Astrocyte of the spinal cord (primary cell): ENCODE measurements around the gene KRTAP4-12.
"Not testable (repeated sequence)": the region's sequence is repeated elsewhere in the genome, so short reads cannot be mapped to it uniquely, and the experiment has no call there.

Experiments used
- DNase-seq: peaks from one replicate; pipeline ENCODE4 v3.0.0; 2011; ENCODE audit warnings: low read depth, low spot score
- H3K4me3 ChIP-seq: 2 replicates; pipeline ENCODE4 v1.5.1; 2011; ENCODE audit warnings: low read depth, mild to moderate bottlenecking, low read length, moderate library complexity
- in situ Hi-C: cut with HindIII; loops from 2 replicates; pipeline ENCODE4 v1.10.0; 2017; ENCODE audit warnings: low sequenced_read_pairs
- TF ChIP-seq, protein P1 (sequence below): IDR thresholded peaks from 2 replicates; pipeline ENCODE4 v1.5.1; 2012; ENCODE audit warnings: low read depth, mild to moderate bottlenecking, low read length, inconsistent platforms

The KRTAP4-12 gene

DNA sequence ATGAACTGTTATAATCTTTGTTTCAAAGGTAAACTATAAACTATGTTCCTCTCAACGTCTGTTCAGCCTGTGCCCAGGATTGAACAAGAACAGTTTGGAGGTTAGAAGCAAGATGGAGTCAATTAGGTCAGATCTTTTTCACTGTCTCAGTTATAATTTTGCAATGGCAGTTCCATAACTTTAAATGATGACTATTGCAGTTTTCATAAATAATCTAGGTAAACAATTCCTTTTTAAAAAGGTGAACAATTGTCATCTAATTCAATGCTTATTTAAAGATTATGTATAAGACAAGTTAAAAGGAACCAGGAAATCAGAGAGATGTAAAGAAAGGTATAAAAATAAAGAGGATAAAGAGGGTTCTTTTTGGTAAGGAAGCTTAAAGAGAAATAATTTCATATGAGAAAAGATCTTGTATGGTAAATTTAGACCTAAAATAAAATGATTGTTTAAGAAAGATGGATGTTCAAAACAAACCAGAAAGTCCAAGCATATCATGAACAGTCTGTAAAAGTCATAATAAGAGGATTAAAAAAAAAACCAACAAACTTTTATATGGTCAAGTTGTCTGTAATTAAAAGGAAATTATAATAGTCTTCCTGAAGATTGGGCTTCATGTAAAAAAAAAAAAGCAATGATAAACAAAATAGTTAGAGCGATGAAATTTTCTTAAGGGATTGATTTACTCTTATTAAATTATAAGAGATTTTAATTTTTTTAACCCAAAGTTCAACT, 12.7 kb downstream of the KRTAP4-12 start:
- no peak overlapping the region for H3K4me3 ChIP-seq
- in situ Hi-C loops, result no loop called here
- TF ChIP-seq, protein P1, sequence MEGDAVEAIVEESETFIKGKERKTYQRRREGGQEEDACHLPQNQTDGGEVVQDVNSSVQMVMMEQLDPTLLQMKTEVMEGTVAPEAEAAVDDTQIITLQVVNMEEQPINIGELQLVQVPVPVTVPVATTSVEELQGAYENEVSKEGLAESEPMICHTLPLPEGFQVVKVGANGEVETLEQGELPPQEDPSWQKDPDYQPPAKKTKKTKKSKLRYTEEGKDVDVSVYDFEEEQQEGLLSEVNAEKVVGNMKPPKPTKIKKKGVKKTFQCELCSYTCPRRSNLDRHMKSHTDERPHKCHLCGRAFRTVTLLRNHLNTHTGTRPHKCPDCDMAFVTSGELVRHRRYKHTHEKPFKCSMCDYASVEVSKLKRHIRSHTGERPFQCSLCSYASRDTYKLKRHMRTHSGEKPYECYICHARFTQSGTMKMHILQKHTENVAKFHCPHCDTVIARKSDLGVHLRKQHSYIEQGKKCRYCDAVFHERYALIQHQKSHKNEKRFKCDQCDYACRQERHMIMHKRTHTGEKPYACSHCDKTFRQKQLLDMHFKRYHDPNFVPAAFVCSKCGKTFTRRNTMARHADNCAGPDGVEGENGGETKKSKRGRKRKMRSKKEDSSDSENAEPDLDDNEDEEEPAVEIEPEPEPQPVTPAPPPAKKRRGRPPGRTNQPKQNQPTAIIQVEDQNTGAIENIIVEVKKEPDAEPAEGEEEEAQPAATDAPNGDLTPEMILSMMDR, result no peak
- DNase-seq, result no peak

DNA sequence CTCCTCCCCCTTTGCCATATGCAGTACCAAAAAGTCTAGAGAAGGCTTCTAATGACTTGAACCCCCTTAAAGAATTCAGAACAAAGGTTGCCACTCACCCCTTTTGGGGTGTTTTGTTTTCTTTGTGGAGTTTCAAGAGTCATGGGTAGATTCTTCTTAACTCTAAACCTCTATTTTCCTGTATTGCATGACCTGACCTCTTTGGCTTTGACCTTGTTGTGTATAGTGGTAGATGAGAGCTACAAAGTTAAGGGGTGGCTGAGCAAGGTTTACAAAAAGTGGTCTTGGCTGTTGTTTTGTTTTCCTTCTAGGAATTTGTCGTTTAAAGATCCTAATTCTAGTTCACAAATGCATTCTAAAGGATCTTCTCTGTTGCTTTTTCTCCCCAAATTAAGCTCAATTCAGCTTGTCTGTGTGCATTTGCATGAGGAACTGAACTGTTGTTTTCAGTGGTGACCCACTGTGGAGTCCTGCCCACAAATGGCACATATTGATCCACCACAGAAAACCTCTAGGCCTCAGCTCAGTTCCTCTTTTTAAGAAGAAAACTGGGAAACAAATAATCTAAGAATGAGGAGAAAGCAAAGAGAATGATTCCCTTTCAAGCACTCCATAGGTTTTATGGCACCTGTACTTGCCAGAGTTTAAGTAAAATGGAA, 15.1 kb downstream of the KRTAP4-12 start:
- DNase-seq, in situ Hi-C loops, H3K4me3 ChIP-seq: not testable (repeated sequence)

DNA sequence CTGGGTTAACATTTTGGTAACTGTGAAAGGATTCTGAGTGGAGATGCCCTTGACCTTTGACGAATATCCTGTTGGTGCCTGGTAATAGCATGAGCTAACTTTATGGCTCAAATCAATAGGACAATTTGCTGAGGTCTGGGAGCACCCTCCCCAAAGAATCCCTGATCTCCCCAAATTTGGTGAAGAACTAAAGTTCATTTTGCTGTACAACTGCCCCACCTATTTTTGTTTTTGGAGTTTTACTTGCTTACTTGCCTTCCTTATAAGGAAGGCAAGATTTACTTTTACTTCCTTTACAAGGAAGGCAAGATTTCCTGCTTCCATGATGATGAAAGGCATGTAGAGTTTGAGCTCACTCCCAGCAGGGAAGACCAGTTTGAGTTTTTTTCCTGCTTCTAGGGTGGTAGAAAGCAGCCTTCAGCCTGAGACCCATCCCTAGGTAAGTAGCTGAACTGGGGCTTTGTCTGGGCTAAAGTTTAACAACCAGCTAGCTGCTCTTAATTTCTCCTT, 16.0 kb downstream of the KRTAP4-12 start:
- in situ Hi-C loops, result no loop called here
- H3K4me3 ChIP-seq, result no peak overlapping the region
- TF ChIP-seq, protein P1, result no peak
- DNase-seq, result no peak

DNA sequence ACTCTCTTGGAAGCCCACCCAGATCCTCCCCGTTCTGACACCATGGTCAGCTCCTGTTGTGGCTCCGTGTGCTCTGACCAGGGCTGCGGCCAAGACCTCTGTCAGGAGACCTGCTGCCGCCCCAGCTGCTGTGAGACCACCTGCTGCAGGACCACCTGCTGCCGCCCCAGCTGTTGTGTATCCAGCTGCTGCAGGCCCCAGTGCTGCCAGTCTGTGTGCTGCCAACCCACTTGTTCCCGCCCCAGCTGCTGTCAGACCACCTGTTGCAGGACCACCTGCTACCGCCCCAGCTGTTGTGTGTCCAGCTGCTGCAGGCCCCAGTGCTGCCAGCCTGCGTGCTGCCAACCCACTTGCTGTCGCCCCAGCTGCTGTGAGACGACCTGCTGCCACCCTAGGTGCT, 18.6 kb downstream of the KRTAP4-12 start, which contains the start of gene KRTAP4-9:
Gene KRTAP4-9 (plus strand): TSS at position 43 of the 400 bp plus-strand sequence. CDS start 0 bp downstream, at position 43.
- in situ Hi-C loops, DNase-seq, H3K4me3 ChIP-seq: not testable (repeated sequence)

DNA sequence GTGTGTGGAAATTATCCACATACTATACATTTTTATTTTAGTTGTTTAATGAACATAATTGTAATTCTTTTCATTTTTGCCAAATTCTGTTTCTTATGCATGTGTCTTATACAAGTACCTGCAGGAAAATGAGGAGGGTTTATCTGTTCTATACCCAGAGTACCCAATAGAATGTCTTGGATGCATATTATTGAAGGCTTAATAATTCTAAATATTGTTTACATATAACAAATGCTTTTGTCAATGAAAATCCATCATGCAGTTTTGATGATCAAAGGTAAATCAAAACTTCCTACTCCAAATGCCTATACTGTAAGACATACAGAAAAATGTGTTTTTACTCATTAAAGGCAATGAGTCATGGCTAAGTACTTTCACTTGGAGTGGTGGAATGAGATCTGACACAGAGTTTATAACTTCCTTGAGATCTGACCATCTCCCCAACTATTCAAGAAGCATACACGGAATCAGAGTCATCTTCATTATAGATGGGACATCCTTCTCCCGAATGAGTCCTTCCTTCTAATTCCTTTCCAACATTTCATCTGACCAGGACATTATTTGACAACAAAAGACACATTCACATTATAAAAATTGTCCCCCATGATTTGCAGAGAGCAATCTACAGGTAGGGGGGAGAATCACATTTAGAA, 19.5 kb downstream of the KRTAP4-12 start:
- DNase-seq, result peak; percentile 40
- in situ Hi-C loops, H3K4me3 ChIP-seq: not testable (repeated sequence)

DNA sequence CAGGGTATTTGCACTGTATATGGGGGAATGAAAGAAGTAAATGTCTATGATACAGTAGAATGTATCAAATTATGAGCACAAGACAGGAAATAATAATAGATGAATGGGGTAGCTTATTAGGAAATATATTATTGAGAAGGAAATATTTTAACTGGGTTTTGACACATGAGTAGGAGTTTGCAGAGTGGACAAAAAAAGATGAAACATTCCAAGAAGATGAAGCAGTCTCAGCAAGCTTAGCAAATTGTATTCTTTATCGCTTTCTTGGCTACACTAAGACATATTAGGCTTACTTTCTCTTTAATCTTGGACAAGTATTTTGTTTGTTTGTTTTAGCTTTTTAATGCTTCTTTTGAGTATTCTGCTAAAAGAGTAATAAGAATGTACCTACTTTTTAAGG, 20.1 kb downstream of the KRTAP4-12 start:
- TF ChIP-seq, protein P1, result no peak
- in situ Hi-C loops, result no loop called here
- no peak for DNase-seq
- H3K4me3 ChIP-seq, result no peak overlapping the region

DNA sequence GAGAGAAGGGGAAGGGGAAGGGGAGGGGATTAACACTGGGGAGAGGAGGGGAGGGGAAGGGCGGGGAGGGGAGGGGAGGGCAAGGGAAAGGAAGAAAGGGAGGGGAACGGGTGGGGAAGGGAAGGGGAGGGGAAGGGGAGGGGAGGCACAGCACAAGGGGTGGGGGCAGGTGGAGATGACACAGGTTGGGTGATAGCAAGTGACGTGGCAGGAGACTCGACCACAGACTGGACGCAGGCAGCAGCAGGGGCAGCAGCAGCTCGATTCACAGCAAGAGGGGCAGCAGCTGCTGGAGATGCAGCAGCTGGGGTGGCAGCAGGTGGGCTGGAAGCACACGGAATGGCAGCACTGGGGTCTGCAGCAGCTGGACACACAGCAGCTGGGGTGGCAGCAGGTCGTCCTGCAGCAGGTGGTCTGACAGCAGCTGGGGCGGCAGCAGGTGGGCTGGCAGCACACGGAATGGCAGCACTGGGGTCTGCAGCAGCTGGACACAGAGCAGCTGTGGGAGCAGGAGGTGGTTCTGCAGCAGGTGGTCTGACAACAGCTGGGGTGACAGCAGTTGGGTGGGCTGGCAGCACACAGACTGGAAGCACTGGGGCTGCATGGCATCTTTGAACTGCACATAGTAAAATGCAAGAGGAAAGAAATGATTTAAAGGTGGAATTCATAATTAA, 22.3 kb downstream of the KRTAP4-12 start, which contains the start of gene KRTAP4-16:
Gene KRTAP4-16 (minus strand): TSS at position 624 of the 674 bp plus-strand sequence. CDS start 0 bp downstream, at position 624.
- TF ChIP-seq, protein P1, result no peak
- in situ Hi-C loops, result no loop called here
- no peak for DNase-seq
- no peak within 1 kb of the TSS for H3K4me3 ChIP-seq

DNA sequence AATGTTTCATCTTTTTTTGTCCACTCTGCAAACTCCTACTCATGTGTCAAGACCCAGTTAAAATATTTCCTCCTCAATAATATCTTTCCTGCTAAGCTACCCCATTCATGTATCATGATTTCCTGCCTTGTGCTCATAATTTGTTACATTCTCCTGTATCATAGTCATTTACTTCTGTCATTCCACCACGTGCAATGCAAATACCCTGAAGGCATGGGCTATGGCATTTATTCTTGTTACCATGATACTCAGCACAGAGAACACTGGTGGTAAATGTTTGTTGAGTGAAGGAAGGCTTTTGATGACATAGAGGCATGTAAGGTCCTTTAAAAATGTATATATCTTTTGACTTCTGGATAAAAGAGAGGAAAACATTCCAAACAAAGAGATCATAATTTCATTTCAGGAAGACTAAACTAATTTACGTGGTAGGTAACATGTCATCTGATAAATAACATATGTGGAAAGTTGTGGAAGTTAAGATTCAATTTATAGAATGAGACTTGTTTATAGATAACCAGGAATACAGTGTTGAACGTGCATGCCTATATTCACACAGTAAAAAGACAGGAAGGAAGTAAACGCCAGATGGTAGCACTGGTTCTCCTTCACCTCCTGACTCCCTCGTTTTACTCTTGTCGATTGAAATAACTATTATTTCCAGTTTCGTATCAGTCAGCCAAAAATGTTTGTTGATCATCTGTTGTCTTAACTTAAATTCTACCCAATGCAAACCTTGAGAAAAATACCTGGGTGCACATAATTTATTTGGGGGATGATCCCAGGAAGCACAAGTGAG, 24.1 kb downstream of the KRTAP4-12 start:
- DNase-seq, result peak; percentile 43
- H3K4me3 ChIP-seq, in situ Hi-C loops: not testable (repeated sequence)
